ENCODE data around the gene ARMC10. TPM values are rescaled to one million over a fixed set of nuclear protein-coding genes. Genes with fewer than 3 reads are reported as not detected.

ARMC10 gene
- total and polyA plus RNA-seq, 9 of the 15 experiments (the other 6 are each of a cell fraction or from before 2014, with no cell fraction given), result 17.0 to 113 (median 72.6) TPM

- TF ChIP-seq ZNF609 (CRISPR knock-in tag; IDR thresholded peaks at IDR 0.05; ENCODE audit: borderline replicate concordance) (no peak; the same call in 1 of the 2 replicates), POU5F1 (IDR thresholded peaks at IDR 0.05; ENCODE audit: borderline replicate concordance, low read depth, low read length, partially characterized antibody) (no peak), ZNF174 (CRISPR knock-in tag; IDR thresholded peaks at IDR 0.05) (no peak), ZNF717 (CRISPR knock-in tag; IDR thresholded peaks at IDR 0.05) (no peak), SRSF3 (IDR thresholded peaks at IDR 0.05; ENCODE audit: insufficient read depth, low read length) (no peak), HLTF (IDR thresholded peaks at IDR 0.05) (peak; percentile 80), ZNF707 (CRISPR knock-in tag; conservative IDR thresholded peaks at IDR 0.05) (no peak), IFI16 (CRISPR knock-in tag; IDR thresholded peaks at IDR 0.05) (no peak), ZNF551 (CRISPR knock-in tag; IDR thresholded peaks at IDR 0.05) (no peak), PHB (CRISPR knock-in tag; IDR thresholded peaks at IDR 0.05) (no peak), BRCA1 (IDR thresholded peaks at IDR 0.05) (no peak), BRCA1 (CRISPR knock-in tag; IDR thresholded peaks at IDR 0.05) (no peak), ZNF444 (CRISPR knock-in tag; IDR thresholded peaks at IDR 0.05) (no peak), ZBTB8A (IDR thresholded peaks at IDR 0.05; ENCODE audit: partially characterized antibody) (no peak), MEF2D (tag; conservative IDR thresholded peaks at IDR 0.05; ENCODE audit: low read depth) (peak; percentile 68; the same call in 1 of the 2 replicates), ATF3 (IDR thresholded peaks at IDR 0.05) (peak; percentile 94), ATF3 (CRISPR knock-in tag; conservative IDR thresholded peaks at IDR 0.05) (peak; percentile 82; the same call in 1 of the 2 replicates), MCM3 (IDR thresholded peaks at IDR 0.05) (no peak), ZBTB11 (CRISPR knock-in tag; IDR thresholded peaks at IDR 0.05) (peak in 1 of 3 experiments; percentile 72; a peak in 1 of 6 replicates)
These were observed 44.9 kb downstream of the ARMC10 start (continued) for GRCh38 chr7:103119791-103120291.

Measured in K562 (cell line).